Activated naive CD4-positive, alpha-beta T cell (primary cell): ENCODE data around the gene ANKFN1.

Source experiments
- DNase-seq, 4 experiments: peaks; one replicate each; lab custom pipeline; 2025; lab: John Stamatoyannopoulos, UW

Gene ANKFN1, protein sequence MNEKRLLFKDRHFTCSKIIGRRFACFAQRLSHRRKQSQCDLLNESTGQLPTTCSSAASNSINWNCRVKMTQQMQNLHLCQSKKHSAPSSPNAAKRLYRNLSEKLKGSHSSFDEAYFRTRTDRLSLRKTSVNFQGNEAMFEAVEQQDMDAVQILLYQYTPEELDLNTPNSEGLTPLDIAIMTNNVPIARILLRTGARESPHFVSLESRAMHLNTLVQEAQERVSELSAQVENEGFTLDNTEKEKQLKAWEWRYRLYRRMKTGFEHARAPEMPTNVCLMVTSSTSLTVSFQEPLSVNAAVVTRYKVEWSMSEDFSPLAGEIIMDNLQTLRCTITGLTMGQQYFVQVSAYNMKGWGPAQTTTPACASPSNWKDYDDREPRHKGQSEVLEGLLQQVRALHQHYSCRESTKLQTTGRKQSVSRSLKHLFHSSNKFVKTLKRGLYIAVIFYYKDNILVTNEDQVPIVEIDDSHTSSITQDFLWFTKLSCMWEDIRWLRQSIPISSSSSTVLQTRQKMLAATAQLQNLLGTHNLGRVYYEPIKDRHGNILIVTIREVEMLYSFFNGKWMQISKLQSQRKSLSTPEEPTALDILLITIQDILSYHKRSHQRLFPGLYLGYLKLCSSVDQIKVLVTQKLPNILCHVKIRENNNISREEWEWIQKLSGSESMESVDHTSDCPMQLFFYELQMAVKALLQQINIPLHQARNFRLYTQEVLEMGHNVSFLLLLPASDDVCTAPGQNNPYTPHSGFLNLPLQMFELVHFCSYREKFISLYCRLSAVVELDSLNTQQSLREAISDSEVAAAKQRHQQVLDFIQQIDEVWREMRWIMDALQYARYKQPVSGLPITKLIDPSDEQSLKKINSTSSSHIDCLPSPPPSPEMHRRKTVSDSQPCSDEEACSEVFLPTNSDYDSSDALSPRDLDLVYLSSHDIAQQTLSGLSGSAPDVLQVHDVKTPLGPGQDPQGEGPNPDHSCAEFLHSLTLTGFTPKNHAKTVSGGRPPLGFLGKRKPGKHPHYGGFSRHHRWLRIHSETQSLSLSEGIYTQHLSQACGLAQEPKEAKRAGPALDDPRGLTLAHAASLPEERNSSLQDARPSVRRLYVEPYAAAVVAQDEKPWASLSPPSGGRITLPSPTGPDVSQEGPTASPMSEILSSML

GRCh38 chr17:56152874-56153602 lies at the start of gene ANKFN1:
Gene ANKFN1 (plus strand): TSS chr17:56153475. CDS start chr17:56212668, 59,193 bp downstream.
- DNase-seq: no peak

GRCh38 chr17:56108811-56109284 lies 44.4 kb upstream of the ANKFN1 start:
- no peak for DNase-seq

- no peak for DNase-seq
Observed at GRCh38 chr17:56109836-56110235, 43.4 kb upstream of the ANKFN1 start.

DNA sequence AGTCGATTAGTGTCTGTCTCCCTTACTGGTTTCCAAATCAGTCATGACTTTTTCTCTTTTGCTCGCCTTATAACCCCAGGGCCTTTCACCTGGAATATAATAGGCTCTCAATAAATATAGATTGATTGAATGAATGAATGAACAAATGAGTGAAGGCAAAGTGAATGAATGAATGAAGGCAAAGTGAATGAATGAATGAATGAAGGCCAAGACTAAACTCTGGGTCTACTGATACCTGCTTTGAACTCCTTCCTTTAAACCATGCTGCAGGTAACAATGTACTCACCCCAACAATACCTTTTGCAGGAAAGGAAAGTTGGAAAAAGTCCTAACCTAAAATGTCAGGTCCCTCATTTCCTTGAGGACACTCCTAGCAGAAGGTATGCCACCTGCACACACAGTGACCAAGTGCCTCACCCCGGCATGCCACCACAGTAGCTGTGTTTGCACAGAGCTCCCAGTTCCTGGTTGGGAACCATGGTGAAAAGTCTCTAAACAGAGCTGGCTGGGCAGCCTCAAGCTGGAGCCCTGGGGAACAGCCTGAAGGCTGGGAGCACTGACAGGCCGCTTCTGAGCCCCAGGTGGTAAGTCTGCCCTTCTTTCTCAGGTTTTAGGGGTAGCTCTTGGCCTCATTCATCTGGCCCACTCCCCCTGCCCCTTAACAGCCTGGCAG lies 42.7 kb upstream of the ANKFN1 start:
- DNase-seq: no peak

- DNase-seq: no peak
Observed at GRCh38 chr17:56111706-56112485, 41.4 kb upstream of the ANKFN1 start.

DNA sequence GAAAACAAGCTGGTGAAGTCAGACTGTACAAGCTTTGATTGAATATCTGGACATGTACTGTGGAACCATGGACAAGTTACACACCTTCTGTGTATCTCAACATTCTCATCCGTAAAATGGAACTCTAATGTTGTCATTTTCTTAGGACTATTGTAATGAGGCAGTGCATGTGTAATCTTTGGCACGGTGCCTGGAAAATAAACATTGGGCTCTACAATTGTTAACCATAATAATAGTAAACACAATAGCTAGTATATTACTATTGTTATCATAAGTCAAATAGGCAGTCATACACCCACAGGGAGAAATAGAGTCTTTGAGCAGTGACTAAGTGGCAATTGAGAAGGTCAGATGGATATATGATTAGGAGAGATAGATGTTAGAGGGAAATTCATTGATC lies 39.8 kb upstream of the ANKFN1 start:
- no peak for DNase-seq

DNA sequence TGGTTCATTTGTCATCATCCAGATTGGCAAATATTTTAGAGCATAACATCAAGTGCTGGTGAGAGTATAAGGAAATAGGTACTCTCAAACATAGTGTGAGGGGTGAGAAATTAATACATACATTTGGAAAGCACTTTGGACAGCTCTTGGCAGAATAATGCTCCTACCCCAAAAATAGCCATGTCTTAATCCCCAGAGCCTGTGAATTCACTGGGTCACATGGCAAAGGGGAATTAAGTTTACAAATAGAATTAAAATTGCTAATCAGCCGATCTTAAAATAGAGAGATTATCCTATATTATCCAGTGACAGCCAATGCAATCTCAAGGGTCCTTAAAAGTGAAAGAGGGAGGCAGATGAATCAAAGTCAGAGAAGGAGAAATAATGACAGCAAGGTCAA lies 38.8 kb upstream of the ANKFN1 start:
- DNase-seq: no peak

DNA sequence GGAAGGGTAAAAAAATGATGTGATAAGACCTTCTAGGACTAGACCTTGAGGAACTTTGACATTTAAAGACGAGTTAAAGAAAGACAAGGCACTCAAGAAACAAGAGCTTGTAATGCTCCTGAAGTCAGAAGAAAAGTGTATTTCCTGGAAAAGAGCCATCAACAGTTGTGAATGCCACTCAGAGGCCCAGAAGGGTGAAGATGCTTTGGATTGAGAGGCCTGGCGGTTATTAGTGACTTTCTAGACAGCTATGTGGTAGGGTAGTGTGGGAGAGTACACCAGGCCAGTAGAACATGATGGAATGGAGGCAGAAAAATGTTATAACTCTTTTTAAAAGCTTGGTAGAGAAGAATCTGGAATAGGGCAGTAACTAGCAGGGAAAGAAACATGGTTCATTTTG lies 34.1 kb upstream of the ANKFN1 start:
- no peak for DNase-seq

- no peak for DNase-seq
Observed at GRCh38 chr17:56119936-56120335, 33.3 kb upstream of the ANKFN1 start.

GRCh38 chr17:56121191-56122051 lies 31.9 kb upstream of the ANKFN1 start:
- no peak for DNase-seq

DNA sequence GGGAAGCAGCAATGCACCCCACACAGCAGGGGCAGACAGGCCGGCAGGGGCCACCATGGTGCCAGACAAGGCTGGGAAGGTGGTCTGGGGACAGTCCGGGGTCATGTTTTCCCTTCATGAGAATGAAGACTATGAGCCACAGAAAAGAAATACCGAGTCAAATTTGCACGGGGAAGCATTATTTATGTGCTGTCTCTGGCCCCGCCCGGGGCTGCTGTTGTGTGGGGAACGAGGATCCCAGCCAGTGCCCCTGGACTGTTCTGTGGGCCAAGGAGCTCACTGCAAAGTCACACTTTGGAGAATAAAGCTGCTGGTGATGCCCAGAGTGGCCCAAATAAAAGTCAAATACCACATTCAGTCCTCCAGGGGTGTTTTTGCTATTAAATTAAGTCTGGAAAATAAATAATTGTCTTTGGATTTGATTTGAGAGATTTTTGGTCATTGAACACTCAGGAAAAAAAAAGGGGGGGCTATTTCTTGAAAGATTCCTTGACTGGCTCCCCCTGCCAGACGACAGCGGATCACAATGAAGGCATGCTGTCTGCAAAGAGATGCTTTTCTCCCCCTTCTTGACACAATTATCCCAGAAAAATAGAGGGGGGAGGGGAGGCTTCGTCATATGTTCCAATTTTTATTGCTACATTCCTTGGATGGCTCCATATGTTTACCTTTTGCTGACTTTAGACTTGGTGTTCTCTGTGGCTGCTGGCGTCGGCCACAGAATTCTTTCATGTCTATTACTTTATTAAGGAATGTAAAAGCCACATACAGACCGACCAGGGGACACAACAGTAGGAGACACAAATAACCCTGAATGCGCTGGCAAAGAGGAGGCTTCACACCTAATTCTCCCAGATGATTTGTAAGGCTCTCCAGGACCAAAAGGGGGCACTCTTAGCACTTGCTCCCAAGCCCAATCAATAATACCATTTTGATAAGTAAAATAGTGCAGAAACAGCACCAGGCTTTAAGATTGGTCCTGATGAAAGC lies 27.1 kb upstream of the ANKFN1 start:
- no peak for DNase-seq

DNA sequence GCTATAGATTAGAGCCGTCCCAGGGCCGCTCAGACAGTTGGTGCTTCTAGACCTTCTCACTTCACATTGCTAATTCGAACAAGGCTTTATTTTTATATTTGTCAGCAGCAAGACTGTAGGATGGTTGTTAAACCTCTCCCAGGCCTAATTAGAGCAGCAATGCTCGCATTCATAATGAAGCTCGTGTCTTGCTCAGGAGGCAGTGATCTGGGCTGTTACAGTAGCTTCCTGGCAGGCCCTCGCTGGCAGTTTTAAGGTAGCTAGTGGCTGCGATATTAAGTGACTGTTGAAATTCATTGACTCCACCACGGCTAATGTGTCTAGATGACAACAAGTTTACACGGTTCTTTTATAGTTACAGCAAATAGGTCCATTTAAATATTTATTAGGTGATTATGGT lies 23.2 kb upstream of the ANKFN1 start:
- DNase-seq: no peak

- no peak for DNase-seq
Observed at GRCh38 chr17:56130631-56131030, 22.6 kb upstream of the ANKFN1 start.

DNA sequence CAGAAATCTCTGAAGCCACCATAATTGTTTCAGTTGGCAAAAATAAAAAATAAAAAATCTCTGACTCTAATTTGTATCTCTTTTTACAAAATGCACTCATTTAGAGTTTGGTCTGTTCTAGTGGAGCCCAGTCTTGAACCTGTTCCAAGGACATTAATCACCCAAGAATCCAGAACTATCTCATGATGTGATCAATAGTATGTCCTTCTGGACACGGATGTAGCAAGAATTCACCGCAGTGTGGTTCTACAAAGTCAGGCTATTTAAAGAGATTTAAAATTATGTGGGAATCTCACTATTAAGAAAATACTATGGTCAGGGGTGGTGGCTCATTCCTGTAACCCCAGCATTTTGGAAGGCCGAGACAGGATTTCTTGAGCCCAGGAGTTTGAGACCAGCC lies 21.8 kb upstream of the ANKFN1 start:
- DNase-seq: no peak

GRCh38 chr17:56136301-56136700 lies 17.0 kb upstream of the ANKFN1 start:
- DNase-seq: no peak

DNA sequence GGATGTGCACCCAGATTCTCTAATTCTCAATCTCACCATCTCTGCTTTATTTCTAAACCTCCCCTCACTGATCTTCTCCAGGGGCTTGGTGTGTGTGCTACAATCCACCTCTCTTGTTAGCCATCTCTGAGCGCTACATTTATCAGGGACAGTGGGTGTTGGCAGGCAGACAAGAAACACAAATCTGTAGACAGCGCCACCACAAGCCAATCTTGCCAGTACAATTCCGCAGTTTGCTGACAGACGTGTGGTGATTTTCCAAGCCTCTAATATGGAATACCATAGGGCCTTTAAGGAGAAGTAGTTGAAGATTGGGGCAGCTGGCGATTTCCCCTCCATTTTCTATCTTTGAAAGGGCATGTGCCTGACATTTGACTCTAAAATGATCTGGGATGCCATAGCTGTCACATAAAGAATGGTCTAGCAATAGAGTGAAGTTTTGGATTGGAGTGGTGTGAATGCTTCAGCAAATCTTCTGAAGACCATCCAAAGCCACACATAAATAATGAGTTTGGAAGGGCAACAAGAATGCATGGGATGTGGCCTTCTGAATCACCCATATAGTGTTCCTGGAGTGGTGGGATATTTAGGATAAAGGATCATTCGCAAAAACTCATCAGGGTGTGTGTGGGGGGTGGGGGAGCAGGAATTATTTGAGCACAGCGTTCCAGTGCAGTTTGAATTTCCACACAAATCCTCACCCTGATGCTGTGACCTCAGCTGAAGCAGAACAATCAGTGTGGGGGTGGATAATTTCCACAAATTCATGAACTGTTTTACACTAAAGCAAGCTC lies 12.0 kb upstream of the ANKFN1 start:
- no peak for DNase-seq

DNA sequence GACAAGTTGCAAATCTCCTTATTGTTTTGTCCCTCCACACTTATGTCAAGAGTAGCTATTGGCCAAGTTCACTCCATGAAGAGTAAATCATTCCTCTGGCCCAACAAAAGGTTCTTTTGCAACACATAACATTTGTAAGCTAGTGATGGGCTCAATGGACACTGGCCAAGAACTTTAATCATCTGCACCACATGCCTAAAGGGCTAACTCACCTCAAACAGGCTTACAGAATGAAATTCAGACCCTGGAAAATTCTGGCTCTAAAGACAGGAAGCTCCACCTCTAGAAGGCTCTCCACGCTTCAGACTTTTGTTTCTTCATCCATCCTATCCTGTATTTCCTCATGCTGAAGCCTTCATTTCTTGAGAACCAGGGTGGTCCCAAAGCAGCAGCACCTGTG lies 10.9 kb upstream of the ANKFN1 start:
- DNase-seq: no peak
